Glutamatergic neuron (in vitro differentiated cells): ENCODE data around the gene DNASE2B. TPM values are rescaled to one million over a fixed set of nuclear protein-coding genes. Genes with fewer than 3 reads are reported as not detected.

Experiments used
- DNase-seq: peaks from one replicate; pipeline ENCODE4 v3.0.0; 2022
- H3K27ac Mint-ChIP-seq: one replicate; pipeline ENCODE4 v1.8.0; 2020; ENCODE audit warnings: mild to moderate bottlenecking, mixed read lengths, inconsistent platforms; ENCODE audit not compliant: unreplicated experiment
- H3K27me3 Mint-ChIP-seq: one replicate; pipeline ENCODE4 v1.8.0; 2020; ENCODE audit warnings: mild to moderate bottlenecking, moderate library complexity, mixed read lengths, inconsistent platforms; ENCODE audit not compliant: unreplicated experiment
- H3K36me3 Mint-ChIP-seq: one replicate; pipeline ENCODE4 v1.8.0; 2020; ENCODE audit warnings: mild to moderate bottlenecking, mixed read lengths, inconsistent platforms; ENCODE audit not compliant: unreplicated experiment
- H3K4me1 Mint-ChIP-seq: one replicate; pipeline ENCODE4 v1.8.0; 2020; ENCODE audit warnings: mild to moderate bottlenecking, low read depth, mixed read lengths, inconsistent platforms; ENCODE audit not compliant: unreplicated experiment
- H3K4me3 Mint-ChIP-seq: one replicate; pipeline ENCODE4 v1.8.0; 2020; ENCODE audit warnings: mild to moderate bottlenecking, mixed read lengths, inconsistent platforms; ENCODE audit not compliant: unreplicated experiment
- H3K9me3 Mint-ChIP-seq: one replicate; pipeline ENCODE4 v1.8.0; 2020; ENCODE audit warnings: mild to moderate bottlenecking, moderate library complexity, mixed read lengths, inconsistent platforms; ENCODE audit not compliant: unreplicated experiment
- CTCF ChIP-seq: fragments of 200-600 bp; sonication (generic); IDR thresholded peaks from one replicate; pipeline ENCODE4 v1.5.0; 2021; ENCODE audit not compliant: partially characterized antibody, unreplicated experiment
- total RNA-seq: library from RNA; stranded (reverse); fragmentation: NEBNext Ultra II Directional; extraction: Animal tissue kit (Norgen Biotek cat#: 25700); gene quantifications from one replicate; pipeline ENCODE4 v1.2.1, GENCODE V29; 2021; ENCODE audit not compliant: unreplicated experiment

DNASE2B gene
- total RNA-seq, 1 donor from 2014 or later: not detected

DNA sequence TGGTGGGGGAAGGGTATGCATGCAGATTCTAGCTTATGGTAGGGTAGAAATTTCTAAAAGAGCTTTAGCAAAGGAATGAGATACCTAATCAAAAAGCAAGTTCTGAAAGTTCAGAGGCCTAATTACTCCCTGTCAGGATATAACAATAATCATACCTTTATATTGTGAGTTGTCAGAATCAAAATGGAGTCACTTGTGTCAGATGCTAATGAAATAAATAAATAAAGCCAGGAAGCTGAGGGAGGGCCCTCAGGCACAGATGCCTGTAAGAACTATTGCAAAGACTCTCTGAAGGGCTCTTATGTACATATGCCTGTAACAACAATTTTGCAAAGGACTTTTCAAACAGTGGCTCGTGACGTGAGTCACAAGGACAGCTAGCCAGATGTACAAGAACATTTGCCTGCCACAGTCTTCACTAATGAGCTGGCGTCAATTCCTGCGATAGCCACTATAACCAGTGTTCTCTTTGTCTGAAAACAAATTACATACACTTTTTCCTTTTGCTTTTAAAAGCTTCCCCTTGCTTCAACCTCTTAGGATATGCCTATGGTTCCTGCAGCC lies 27.4 kb upstream of the DNASE2B start:
- H3K9me3 Mint-ChIP-seq: peaks cover 1% of the 10 kb centered on the region
- H3K4me1 Mint-ChIP-seq: no peaks in the 10 kb centered on the region
- DNase-seq: no peak
- no peak for TF ChIP-seq CTCF
- no peak overlapping the region for H3K4me3 Mint-ChIP-seq
- peaks cover 4% of the 10 kb centered on the region for H3K36me3 Mint-ChIP-seq
- H3K27me3 Mint-ChIP-seq: no peaks in the 10 kb centered on the region
- no peak overlapping the region for H3K27ac Mint-ChIP-seq

GRCh38 chr1:84373436-84374141 lies 24.7 kb upstream of the DNASE2B start:
- no peak for DNase-seq
- no peaks in the 10 kb centered on the region for H3K9me3 Mint-ChIP-seq
- TF ChIP-seq CTCF: no peak
- no peak overlapping the region for H3K4me3 Mint-ChIP-seq
- no peaks in the 10 kb centered on the region for H3K27me3 Mint-ChIP-seq
- no peak overlapping the region for H3K27ac Mint-ChIP-seq
- H3K36me3 Mint-ChIP-seq: no peaks in the 10 kb centered on the region
- no peaks in the 10 kb centered on the region for H3K4me1 Mint-ChIP-seq

DNA sequence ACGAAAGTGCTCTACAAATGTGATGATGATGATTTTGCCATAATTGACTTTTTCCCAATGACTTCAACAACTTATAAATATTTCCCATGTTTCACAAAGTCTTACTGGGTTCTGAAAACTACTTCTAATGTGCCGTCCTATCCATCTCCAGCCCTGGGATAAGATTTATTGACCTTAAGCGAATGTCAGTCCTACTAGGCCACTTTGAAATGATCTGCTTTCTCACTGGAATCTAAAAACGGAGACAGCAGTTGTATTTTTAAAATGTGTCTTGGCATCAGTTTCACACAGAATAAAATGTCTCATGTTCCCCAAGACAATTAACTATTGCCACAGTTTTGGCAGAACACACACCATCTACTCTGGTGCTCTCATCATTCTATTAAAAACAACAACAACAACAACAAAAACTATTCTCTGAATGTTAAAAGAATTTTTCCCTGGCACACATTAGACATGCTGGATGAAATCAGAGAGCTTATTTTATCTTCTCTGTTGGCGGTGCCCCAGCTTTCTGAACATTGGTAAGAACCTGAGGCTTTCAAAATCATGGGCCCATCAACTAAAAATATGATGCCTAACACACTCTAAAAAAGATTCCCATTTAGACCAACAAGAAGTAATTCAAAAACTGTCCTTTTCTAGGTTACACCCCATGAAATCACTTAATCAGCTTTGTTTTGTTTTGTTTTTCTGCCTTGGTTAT lies 23.1 kb upstream of the DNASE2B start:
- TF ChIP-seq CTCF: no peak
- no peaks in the 10 kb centered on the region for H3K27me3 Mint-ChIP-seq

DNA sequence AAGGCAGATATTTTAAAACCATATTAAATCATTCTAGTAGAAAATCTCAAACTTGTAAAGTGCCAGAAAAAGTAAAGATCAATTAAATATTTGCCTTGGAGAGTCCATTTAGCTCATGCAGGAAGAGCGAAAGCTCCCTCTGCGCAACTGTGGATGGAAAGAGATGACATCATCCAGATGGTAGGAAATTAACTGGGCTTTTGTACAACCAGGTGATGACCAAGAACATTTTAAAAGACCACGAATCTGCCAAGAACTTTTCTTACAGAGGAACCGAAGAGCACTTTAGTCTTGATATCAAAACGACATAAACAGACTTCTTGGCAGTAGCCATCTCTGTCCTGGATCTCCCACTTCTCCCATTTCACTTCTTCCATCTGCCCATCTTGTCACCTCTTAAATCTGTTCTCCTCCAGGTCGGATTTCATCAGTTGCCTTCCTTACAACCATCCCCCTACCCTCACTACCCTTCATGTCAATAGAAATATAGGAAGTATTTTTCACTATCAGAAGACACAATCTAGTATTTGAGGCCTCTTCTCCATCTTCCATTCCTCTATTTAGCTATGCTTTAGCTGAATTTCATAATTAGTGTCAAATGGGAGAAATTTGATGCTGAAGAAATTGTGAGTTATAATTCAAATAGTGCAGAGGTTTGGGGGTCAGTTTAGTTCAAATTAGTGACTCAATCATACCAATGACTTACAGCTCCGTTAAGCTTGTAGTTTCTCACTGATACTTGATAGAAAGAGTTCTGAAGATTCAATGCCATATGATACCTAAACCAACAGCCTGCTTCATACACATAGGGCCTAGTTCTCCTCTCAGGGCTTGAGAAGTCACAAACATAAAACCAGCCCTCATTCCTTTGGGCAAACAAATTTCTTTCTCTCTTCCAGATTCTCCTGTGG lies 22.0 kb upstream of the DNASE2B start:
- Mint-ChIP-seq H3K4me1 (no peaks in the 10 kb centered on the region), H3K9me3 (no peaks in the 10 kb centered on the region), H3K36me3 (no peaks in the 10 kb centered on the region), H3K27me3 (no peaks in the 10 kb centered on the region), H3K4me3 (no peak overlapping the region), H3K27ac (no peak overlapping the region)
- DNase-seq: no peak
- no peak for TF ChIP-seq CTCF

More for the DNA sequence above, 23.1 kb upstream of the DNASE2B start:
- H3K4me1 Mint-ChIP-seq: no peaks in the 10 kb centered on the region
- H3K4me3 Mint-ChIP-seq: no peak overlapping the region
- DNase-seq: no peak
- H3K9me3 Mint-ChIP-seq: no peaks in the 10 kb centered on the region
- no peak overlapping the region for H3K27ac Mint-ChIP-seq
- no peaks in the 10 kb centered on the region for H3K36me3 Mint-ChIP-seq
